Neural progenitor cell (in vitro differentiated cells): ENCODE measurements around the gene SMC3. TPM values are rescaled to one million over a fixed set of nuclear protein-coding genes. Genes with fewer than 3 reads are reported as not detected.
A peak's percentile ranks its signal among the peaks of the same experiment; 100 is the strongest.

Source experiments
- DNase-seq: peaks from one replicate; pipeline ENCODE4 v3.0.0-alpha.2; 2016; ENCODE audit warnings: low spot score
- H2AFZ ChIP-seq: fragments of 200-600 bp; sonication (generic); replicated peaks from 2 replicates; pipeline ENCODE4 v1.6.1; 2016; ENCODE audit warnings: antibody characterized with exemption
- H3F3A ChIP-seq: fragments of 200-600 bp; sonication (generic); 2 replicates; pipeline ENCODE4 v1.6.1; 2016; ENCODE audit warnings: antibody characterized with exemption, low read depth
- H3K27ac ChIP-seq: fragments of 200-600 bp; sonication (generic); 2 replicates; pipeline ENCODE4 v1.5.1; 2016; ENCODE audit warnings: mild to moderate bottlenecking
- H3K27me3 ChIP-seq: fragments of 200-600 bp; sonication (generic); 2 replicates; pipeline ENCODE4 v1.6.1; 2016; ENCODE audit warnings: mild to moderate bottlenecking, moderate library complexity
- H3K36me3 ChIP-seq: fragments of 200-600 bp; sonication (generic); 2 replicates; pipeline ENCODE4 v1.5.1; 2016
- H3K4me1 ChIP-seq: fragments of 200-600 bp; sonication (generic); 2 replicates; pipeline ENCODE4 v1.6.1; 2016; ENCODE audit warnings: mixed run types
- H3K4me2 ChIP-seq: fragments of 200-600 bp; sonication (generic); 2 replicates; pipeline ENCODE4 v1.6.1; 2016
- H3K4me3 ChIP-seq: fragments of 200-600 bp; sonication (generic); 2 replicates; pipeline ENCODE4 v1.5.1; 2016
- H3K79me2 ChIP-seq: fragments of 200-600 bp; sonication (generic); 2 replicates; pipeline ENCODE4 v1.6.1; 2016; ENCODE audit warnings: low read depth
- H3K9ac ChIP-seq: fragments of 200-600 bp; sonication (generic); 2 replicates; pipeline ENCODE4 v1.6.1; 2016
- H3K9me3 ChIP-seq: fragments of 200-600 bp; sonication (generic); 2 replicates; pipeline ENCODE4 v1.5.1; 2016; ENCODE audit warnings: low read depth
- H4K20me1 ChIP-seq: fragments of 200-600 bp; sonication (generic); 2 replicates; pipeline ENCODE4 v1.6.1; 2016; ENCODE audit warnings: low read depth
- H3K27ac Mint-ChIP-seq: 3 replicates; pipeline ENCODE4 v1.8.0; 2021; ENCODE audit warnings: mixed read lengths
- H3K27me3 Mint-ChIP-seq: 2 replicates; pipeline ENCODE4 v1.8.0; 2022; ENCODE audit warnings: low read depth, mild to moderate bottlenecking, inconsistent platforms, moderate library complexity, mixed read lengths; ENCODE audit not compliant: insufficient read depth
- H3K36me3 Mint-ChIP-seq: 3 replicates; pipeline ENCODE4 v1.8.0; 2021; ENCODE audit warnings: mixed read lengths
- H3K4me1 Mint-ChIP-seq: 3 replicates; pipeline ENCODE4 v1.8.0; 2021; ENCODE audit warnings: mixed read lengths
- H3K4me3 Mint-ChIP-seq: 3 replicates; pipeline ENCODE4 v1.8.0; 2021; ENCODE audit warnings: mild to moderate bottlenecking, moderate library complexity, mixed read lengths
- H3K9me3 Mint-ChIP-seq: 3 replicates; pipeline ENCODE4 v1.8.0; 2020; ENCODE audit warnings: mixed read lengths
- CTCF ChIP-seq: fragments of 200-600 bp; sonication (generic); IDR thresholded peaks from 2 replicates; pipeline ENCODE4 v1.5.1; 2017; ENCODE audit warnings: antibody characterized with exemption, mild to moderate bottlenecking
- EZH2 ChIP-seq: fragments of 200-600 bp; sonication (generic); IDR thresholded peaks from 2 replicates; pipeline ENCODE4 v1.6.1; 2017; ENCODE audit warnings: antibody characterized with exemption, mild to moderate bottlenecking, moderate library complexity
- EZH2phosphoT487 ChIP-seq: fragments of 200-600 bp; sonication (generic); IDR thresholded peaks from 2 replicates; pipeline ENCODE4 v1.6.1; 2017; ENCODE audit warnings: antibody characterized with exemption
- total RNA-seq: library from RNA; depleted of rRNA; stranded (reverse); fragments of >200 nt; gene quantifications from 2 replicates; pipeline ENCODE4 v1.2.3, GENCODE V29; 2015; ENCODE audit warnings: low replicate concordance

Gene SMC3
- total RNA-seq, 1 donor from 2014 or later, result 109 TPM

GRCh38 chr10:110641256-110641655 lies 73.8 kb downstream of the SMC3 start:
- Histone ChIP-seq H2AFZ (no peak overlapping the region), H3K27ac (no peak overlapping the region), H3K9me3 (no peaks in the 10 kb centered on the region), H3F3A (peaks cover 41% of the 10 kb centered on the region), H3K79me2 (no peaks in the 10 kb centered on the region), H3K36me3 (no peaks in the 10 kb centered on the region), H3K4me2 (peak overlapping the region; percentile 32), H4K20me1 (peaks cover 29% of the 10 kb centered on the region), H3K27me3 (peaks cover 61% of the 10 kb centered on the region), H3K9ac (no peak overlapping the region), H3K4me1 (peaks cover 31% of the 10 kb centered on the region), H3K4me3 (no peak overlapping the region)
- Mint-ChIP-seq H3K36me3 (no peaks in the 10 kb centered on the region), H3K27me3 (peaks cover 29% of the 10 kb centered on the region), H3K9me3 (no peaks in the 10 kb centered on the region), H3K4me1 (peaks cover 53% of the 10 kb centered on the region), H3K4me3 (peak overlapping the region; percentile 61), H3K27ac (no peak overlapping the region)
- TF ChIP-seq EZH2 (no peak), EZH2phosphoT487 (no peak), CTCF (no peak)
- DNase-seq, result peak; percentile 79

- Mint-ChIP-seq H3K27me3 (peaks cover 27% of the 10 kb centered on the region), H3K9me3 (no peaks in the 10 kb centered on the region), H3K4me3 (peak overlapping the region; percentile 92), H3K27ac (no peak overlapping the region), H3K4me1 (peaks cover 44% of the 10 kb centered on the region), H3K36me3 (no peaks in the 10 kb centered on the region)
- H3K27ac ChIP-seq, result no peak overlapping the region
- H4K20me1 ChIP-seq, result peaks cover 22% of the 10 kb centered on the region
- peaks cover 32% of the 10 kb centered on the region for H3F3A ChIP-seq
- H3K36me3 ChIP-seq, result no peaks in the 10 kb centered on the region
- H3K79me2 ChIP-seq, result no peaks in the 10 kb centered on the region
- H3K9ac ChIP-seq, result no peak overlapping the region
- H3K4me2 ChIP-seq, result peak overlapping the region; percentile 90
- H3K4me1 ChIP-seq, result peaks cover 20% of the 10 kb centered on the region
- peaks cover 72% of the 10 kb centered on the region for H3K27me3 ChIP-seq
- H3K9me3 ChIP-seq, result no peaks in the 10 kb centered on the region
- TF ChIP-seq EZH2, result peak; percentile 2
- TF ChIP-seq CTCF, result no peak
- TF ChIP-seq EZH2phosphoT487, result peak; percentile 41
- H3K4me3 ChIP-seq, result peak overlapping the region; percentile 69
- DNase-seq, result no peak
- H2AFZ ChIP-seq, result no peak overlapping the region
These were observed 74.9 kb downstream of the SMC3 start for GRCh38 chr10:110642204-110643034.

GRCh38 chr10:110643035-110643652 lies 75.6 kb downstream of the SMC3 start:
- Mint-ChIP-seq H3K4me1 (peaks cover 38% of the 10 kb centered on the region), H3K9me3 (no peaks in the 10 kb centered on the region), H3K36me3 (no peaks in the 10 kb centered on the region), H3K27me3 (peaks cover 27% of the 10 kb centered on the region), H3K4me3 (peak overlapping the region; percentile 92), H3K27ac (no peak overlapping the region)
- Histone ChIP-seq H3K27ac (no peak overlapping the region), H3K4me2 (peak overlapping the region; percentile 90), H4K20me1 (peaks cover 17% of the 10 kb centered on the region), H2AFZ (peak overlapping the region; percentile 58), H3F3A (peaks cover 24% of the 10 kb centered on the region), H3K4me3 (peak overlapping the region; percentile 69), H3K79me2 (no peaks in the 10 kb centered on the region), H3K27me3 (peaks cover 80% of the 10 kb centered on the region), H3K36me3 (no peaks in the 10 kb centered on the region), H3K9me3 (no peaks in the 10 kb centered on the region), H3K9ac (no peak overlapping the region), H3K4me1 (peaks cover 13% of the 10 kb centered on the region)
- DNase-seq, result peak; percentile 85
- peak; percentile 74 for TF ChIP-seq EZH2
- no peak for TF ChIP-seq CTCF
- TF ChIP-seq EZH2phosphoT487, result peak; percentile 52
